Measurements from ENCODE around the gene CEP78.

- TF ChIP-seq POLR2A (IDR thresholded peaks at IDR 0.05; ENCODE audit: low read length) (no peak), GATA1 (IDR thresholded peaks at IDR 0.05; ENCODE audit: low read depth, low read length) (no peak)
Measured at GRCh38 chr9:78325846-78326360, 90.0 kb downstream of the CEP78 start.

All from erythroblast (primary cell).